Measurements from ENCODE around the gene ATXN3. TPM values are rescaled to one million over a fixed set of nuclear protein-coding genes. Genes with fewer than 3 reads are reported as not detected.

The ATXN3 gene
- 22.7 and 42.2 TPM in 2 replicates for total RNA-seq (2014; rRNA removed; shearing (Covaris generic))

DNA sequence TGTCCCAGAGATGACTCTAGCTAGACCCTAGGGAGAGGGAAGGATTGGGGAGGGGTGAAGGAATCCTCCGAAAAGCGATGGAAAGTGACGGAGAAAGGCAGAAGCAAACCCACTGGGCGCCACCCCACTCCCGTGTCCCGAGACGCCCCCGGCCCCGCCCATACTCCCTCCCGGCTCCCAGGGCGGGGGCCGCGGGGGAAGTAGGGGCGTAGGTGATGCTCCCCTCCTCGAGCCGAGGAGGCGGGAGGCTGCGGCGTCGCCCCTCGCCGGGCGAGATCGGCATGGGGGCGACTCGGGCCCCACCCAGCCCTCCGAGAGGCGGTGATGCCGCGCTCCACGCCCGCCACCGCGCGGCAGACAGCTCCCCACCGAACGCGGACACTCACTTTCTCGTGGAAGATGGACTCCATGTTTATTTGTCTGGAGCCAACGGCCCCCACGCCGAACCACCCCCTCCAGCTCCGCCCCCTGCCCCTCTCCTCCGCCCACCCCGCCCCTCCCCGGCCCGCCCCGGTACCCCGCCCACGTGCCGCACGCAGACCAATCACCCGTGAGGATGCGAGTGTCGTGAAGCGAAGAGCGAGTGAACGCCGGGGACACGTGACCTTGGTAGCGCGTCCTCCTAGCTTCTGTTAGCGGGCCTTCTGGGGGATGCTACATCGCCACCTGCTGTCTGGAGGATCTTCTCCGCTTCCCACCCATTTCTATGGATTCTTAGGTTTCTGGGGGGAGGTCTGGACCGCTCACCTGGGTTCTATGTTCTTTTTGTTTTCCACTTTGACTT, at the start of gene ATXN3:
Gene ATXN3, minus strand, starts transcription at position 440 of the 784 bp plus-strand sequence. Its CDS starts 30 bp downstream, at position 410.
- DNase-seq (ENCODE audit: low spot score) = peak; percentile 94

- no peak for DNase-seq (ENCODE audit: low spot score)
These were observed 48.0 kb upstream of the ATXN3 start for GRCh38 chr14:92154283-92154942.

DNA sequence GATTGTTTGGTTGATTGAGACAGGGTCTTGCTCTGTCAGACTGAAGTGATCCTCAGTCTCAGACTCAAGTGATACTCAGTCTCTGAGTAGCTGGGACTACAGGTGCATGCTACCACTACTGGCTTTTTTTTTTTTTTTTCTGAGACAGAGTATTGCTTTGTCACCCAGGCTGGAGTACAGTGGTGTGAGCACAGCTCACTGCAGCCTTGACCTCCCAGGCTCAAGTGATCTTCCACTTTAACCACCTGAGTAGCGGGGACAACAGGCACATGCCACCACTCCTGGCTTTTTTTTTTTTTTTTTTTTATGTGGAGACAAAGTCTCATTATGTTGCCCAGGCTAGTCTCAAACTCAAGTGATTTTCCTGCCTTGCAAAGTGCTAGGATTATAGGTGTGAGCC, 47.2 kb upstream of the ATXN3 start:
- no peak for DNase-seq (ENCODE audit: low spot score)

- no peak for DNase-seq (ENCODE audit: low spot score)
These were observed 38.3 kb upstream of the ATXN3 start for GRCh38 chr14:92144708-92145107.

- no peak for DNase-seq (ENCODE audit: low spot score)
These were observed 37.6 kb upstream of the ATXN3 start for GRCh38 chr14:92143962-92144361.

DNA sequence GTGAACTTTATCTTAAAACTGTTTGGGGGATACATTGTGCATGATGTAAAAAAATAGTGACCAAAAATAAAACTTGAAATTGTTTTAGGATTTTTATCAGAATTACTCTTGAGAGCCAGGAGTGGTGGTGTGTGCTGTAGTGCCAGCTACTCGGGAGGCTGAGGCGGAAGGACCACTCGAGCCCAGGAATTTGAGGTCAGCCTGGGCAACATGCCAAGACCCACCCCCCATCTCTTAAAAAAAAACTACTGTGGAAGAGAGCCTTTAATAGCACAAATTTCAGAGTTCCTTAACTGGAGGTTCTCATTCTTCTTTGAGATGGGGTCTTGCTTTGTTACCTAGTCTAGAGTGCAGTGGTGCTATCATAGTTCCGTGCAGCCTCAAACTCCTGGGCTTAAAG, 36.9 kb upstream of the ATXN3 start:
- DNase-seq (ENCODE audit: low spot score) = no peak

DNA sequence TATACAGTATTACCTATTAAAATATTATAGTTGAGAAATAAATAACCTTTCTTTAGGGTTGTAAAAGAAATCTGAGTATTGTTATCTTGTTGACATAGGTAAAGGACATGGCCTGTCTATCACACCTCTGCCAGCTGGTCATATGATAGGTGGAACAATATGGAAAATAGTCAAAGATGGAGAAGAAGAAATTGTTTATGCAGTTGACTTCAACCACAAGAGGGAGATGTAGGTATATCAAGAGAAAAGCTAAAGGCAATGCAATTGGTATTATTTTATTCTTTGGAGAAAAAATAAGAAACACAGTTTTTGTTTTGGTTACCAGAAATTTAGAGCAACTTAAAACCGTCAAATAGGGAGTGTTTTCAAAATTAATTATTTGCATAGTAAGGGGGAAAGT, 28.9 kb upstream of the ATXN3 start:
- DNase-seq (ENCODE audit: low spot score) = no peak

- DNase-seq (ENCODE audit: low spot score) = no peak
These were observed 28.1 kb upstream of the ATXN3 start for GRCh38 chr14:92134456-92134855.

GRCh38 chr14:92122761-92123160, 16.4 kb upstream of the ATXN3 start:
- no peak for DNase-seq (ENCODE audit: low spot score)

- DNase-seq (ENCODE audit: low spot score) = peak; percentile 9
These were observed 15.9 kb upstream of the ATXN3 start for GRCh38 chr14:92122351-92122677.

DNA sequence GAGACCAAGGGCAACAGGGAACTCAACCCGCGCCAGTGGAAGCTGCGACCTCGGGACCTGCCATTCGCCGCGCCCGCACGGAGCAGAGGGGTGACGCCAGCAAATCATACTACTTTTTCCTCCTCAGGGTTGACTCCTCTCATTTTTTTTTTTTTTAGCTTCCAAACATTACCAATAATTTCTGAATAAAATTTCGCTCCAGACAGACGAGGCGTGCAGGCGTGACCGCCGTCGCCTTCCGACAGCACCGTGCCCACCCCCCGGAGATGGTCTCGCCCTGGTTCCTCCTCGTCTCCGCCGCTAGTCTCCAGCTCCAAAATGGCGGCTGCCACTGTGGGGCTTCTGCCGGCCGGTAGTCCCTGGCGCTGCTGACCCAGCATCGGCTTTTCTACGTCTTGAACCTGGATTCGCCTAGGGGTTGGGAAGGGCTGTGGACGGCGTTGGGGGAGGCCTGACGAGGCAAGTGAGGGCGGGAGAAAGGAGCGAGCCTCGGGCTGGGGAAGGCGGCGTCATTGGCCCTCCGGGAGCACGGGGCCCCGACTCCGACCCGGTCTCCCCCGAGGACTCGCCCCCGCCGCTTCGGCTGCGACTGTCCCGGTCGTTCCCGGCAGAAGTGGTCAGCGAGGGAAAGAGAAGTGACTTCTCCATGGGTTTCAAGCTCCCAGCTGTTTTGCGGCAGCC, 15.4 kb upstream of the ATXN3 start, which contains the start of the genes CPSF2 and NDUFB1:
Gene CPSF2, plus strand, starts transcription at position 300 of the 681 bp plus-strand sequence. CDS start 9,016 bp downstream, outside the sequence.
Gene NDUFB1, minus strand, starts transcription at position 37 of the 681 bp plus-strand sequence. CDS start 4,069 bp downstream, outside the sequence.
- peak; percentile 47 for DNase-seq (ENCODE audit: low spot score)

- DNase-seq (ENCODE audit: low spot score) = peak; percentile 7
These were observed 14.9 kb upstream of the ATXN3 start for GRCh38 chr14:92121207-92121669.

GRCh38 chr14:92109490-92109889, 3.1 kb upstream of the ATXN3 start:
- DNase-seq (ENCODE audit: low spot score) = no peak

- no peak for DNase-seq (ENCODE audit: low spot score)
These were observed 2.2 kb upstream of the ATXN3 start for GRCh38 chr14:92108345-92109254.

DNA sequence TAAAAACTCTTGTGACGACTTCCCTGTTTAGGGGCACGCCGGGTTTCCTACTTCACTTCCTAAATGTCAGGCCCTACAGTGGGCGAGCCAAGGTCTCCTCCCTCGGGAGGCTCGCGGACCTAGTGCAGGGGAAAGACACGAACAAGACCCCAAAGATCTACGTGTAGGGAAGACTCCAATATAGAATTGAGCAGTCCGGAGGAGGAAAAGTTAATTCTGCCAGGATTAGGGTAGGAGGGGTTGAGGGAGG, 564 bp downstream of the ATXN3 start:
- peak; percentile 5 for DNase-seq (ENCODE audit: low spot score)

DNA sequence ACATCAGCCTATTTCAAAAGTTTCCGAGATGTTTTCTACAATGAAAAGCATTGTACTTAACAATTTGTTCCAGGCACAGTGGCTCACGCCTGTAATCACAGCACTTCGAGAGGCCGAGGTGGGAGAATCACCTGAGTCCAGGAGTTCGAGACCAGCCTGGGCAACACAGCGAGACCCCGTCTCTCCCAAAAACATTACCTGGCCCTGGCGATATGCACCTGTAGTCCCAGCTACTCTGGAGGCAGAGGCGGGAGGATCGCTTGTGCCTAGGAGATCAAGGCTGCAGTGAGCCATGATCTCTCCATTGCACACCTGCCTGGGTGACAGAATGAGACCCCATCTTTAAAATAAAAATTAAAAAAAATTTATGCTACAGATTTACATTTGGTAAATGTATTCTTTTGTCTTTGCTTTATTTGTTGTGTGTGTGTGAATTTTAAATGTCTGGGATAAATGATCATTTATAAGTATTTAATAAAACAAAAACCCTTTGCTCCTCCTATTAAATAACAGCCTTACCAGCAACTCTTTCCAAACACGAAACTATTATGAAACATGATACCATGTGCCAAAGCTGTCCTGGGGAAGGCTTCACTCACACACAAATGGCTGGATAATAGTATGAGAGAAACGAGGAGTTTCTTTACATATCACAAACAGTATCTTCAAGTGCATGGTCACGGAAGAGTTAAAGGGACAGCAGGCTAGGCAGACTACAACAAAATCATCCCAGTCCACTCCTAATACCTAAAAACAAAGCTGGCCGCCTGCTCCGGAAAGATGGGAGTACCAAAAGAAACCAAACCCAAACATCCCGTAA, 1.1 kb downstream of the ATXN3 start:
- DNase-seq (ENCODE audit: low spot score) = no peak

DNA sequence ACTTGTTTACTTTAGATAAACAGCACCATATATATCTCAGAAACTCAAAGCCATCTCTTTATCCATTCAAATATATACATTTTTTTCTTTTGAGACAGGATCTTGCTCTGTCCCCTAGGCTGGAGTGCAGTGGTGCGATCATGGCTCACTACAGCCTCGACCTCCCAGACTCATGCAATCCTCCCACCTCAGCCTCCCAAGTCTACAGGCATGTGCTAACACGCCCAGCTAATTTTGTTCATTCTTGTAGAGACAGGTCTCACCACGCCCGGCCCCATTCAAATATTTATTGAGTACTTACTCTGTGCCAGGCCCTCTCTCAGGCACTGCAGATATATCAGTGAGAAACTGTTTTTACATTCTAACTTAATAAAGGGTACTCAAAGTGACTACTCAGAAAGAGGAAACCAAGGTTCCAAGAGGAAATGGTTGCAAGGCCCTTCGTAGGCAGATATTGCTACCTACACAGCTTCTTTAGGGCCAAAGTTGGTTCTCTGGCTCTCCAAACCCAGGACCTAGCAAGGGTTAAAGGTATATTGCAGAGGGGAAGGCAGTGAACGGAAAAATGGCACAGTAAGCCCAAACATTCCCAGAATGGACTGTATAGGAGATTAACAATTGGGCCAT, 2.9 kb downstream of the ATXN3 start:
- no peak for DNase-seq (ENCODE audit: low spot score)

GRCh38 chr14:92099802-92100201, 6.6 kb downstream of the ATXN3 start:
- DNase-seq (ENCODE audit: low spot score) = no peak

- DNase-seq (ENCODE audit: low spot score) = no peak
These were observed 13.1 kb downstream of the ATXN3 start for GRCh38 chr14:92093320-92093719.

DNA sequence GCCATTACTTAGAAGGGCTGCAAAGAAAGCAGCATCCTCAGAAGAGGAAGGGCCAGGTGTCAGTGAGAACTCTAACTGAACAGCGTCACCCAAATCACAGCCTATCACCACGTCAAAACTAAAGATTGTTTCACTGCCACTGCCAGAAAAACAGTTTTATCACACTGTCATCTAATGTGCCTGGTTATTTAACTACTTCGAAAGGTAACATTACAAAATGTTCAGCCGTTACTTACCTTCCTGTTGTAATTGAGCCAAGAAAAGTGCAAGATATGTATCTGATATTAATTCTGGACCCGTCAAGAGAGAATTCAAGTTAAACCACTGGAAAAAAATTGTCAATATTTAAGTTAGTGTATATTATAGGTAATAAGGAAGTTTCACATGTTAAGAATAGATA, 17.9 kb downstream of the ATXN3 start:
- DNase-seq (ENCODE audit: low spot score) = no peak
